ENCODE data around the gene TMUB2. TPM values are rescaled to one million over a fixed set of nuclear protein-coding genes. Genes with fewer than 3 reads are reported as not detected.

TMUB2 gene
- total and polyA plus RNA-seq, 2 of the 13 experiments (the other 11 are each of a cell fraction or from before 2014, with no cell fraction given) = 26.9 to 50.8 TPM

DNA sequence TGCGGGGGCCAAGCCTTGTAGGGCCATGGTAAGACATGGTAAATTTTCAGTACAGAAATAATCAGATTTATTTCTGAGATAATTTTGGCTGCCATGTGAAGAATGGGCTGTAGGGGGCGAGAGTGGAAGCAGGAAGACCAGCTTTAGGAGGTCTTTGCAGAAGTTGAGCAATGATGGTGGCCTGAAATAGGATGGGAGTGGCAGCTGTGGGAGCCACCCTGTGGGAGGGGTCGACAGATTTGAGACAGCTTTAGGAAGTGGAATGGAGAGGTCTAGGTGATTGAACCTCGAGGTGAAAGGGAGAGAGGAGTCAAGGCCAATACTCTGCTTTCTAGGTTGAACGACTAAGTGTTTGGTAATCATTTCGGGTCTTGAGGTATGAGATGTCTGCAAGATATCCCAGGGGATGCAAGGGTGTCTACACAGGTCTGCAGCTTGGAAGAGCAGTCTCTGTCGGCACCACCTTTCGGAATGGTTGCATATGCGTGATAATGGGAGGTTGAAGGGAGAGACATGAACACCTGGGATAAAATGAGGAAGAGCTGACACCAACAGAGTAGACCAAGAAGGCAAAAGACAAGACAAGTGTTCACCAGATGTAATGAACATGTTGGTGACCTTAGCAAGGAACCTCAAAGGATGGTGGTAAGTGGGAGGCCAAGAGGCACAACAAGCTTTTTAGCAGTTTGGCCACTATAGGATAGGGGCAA, 17.1 kb downstream of the TMUB2 start (continued):
- TF ChIP-seq, protein P1, sequence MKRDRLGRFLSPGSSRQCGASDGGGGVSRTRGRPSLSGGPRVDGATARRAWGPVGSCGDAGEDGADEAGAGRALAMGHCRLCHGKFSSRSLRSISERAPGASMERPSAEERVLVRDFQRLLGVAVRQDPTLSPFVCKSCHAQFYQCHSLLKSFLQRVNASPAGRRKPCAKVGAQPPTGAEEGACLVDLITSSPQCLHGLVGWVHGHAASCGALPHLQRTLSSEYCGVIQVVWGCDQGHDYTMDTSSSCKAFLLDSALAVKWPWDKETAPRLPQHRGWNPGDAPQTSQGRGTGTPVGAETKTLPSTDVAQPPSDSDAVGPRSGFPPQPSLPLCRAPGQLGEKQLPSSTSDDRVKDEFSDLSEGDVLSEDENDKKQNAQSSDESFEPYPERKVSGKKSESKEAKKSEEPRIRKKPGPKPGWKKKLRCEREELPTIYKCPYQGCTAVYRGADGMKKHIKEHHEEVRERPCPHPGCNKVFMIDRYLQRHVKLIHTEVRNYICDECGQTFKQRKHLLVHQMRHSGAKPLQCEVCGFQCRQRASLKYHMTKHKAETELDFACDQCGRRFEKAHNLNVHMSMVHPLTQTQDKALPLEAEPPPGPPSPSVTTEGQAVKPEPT (CRISPR knock-in tag; IDR thresholded peaks at IDR 0.05; ENCODE audit: low read depth) = no peak
- TF ChIP-seq, protein P2, sequence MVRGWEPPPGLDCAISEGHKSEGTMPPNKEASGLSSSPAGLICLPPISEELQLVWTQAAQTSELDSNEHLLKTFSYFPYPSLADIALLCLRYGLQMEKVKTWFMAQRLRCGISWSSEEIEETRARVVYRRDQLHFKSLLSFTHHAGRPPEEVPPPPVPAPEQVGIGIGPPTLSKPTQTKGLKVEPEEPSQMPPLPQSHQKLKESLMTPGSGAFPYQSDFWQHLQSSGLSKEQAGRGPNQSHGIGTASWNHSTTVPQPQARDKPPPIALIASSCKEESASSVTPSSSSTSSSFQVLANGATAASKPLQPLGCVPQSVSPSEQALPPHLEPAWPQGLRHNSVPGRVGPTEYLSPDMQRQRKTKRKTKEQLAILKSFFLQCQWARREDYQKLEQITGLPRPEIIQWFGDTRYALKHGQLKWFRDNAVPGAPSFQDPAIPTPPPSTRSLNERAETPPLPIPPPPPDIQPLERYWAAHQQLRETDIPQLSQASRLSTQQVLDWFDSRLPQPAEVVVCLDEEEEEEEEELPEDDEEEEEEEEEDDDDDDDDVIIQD (CRISPR knock-in tag; IDR thresholded peaks at IDR 0.05; ENCODE audit: low read depth) = no peak
- TF ChIP-seq ZFP1 (CRISPR knock-in tag; IDR thresholded peaks at IDR 0.05) (0 out of 2 replicates have a peak, but pooled peaks have one; percentile 41), TCF12 (IDR thresholded peaks at IDR 0.05) (no peak), TCF12 (CRISPR knock-in tag; IDR thresholded peaks at IDR 0.05) (no peak), ELF1 (CRISPR knock-in tag; IDR thresholded peaks at IDR 0.05) (peak; percentile 44; the same call in 1 of the 2 replicates), SNRNP70 (IDR thresholded peaks at IDR 0.05; ENCODE audit: low read depth, low read length) (no peak)

DNA sequence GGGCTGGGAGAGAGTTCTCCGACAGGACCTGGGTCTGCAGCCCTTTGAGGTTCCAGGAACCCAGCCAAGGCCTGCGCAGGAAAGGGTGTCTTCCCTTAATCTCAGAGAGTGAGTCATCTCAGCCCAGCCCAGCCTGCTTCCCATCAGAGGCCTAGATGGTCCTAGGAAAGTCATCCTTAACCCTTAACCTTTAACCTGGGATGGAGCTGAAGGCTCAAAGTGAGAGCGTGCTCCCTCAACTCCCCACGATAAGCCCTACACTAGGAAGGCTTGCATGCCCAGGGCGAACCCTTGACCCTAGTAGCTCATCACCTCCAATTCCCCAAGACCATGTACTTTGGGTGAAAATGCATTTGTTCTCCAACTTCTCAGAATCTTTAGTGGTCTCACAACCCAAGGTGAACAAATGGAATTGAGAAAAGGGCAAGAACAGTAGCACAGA, 17.7 kb downstream of the TMUB2 start:
- FAIRE-seq = peak; percentile 46
- no peak overlapping the region for H3K27ac ChIP-seq (ENCODE audit: extremely low read length, insufficient read depth, low read length)

More for the DNA sequence above, 17.7 kb downstream of the TMUB2 start:
- no TSS peak for BruUV-seq (replicated peaks)
- POLR2A ChIA-PET = interaction anchor here (0.6 to 0.9 kb wide), 2 partner anchors 15 to 19 kb away, joined by 3 to 8 read pairs; no protein-coding TSS in a partner anchor
- Histone ChIP-seq H3K36me3 (replicated peaks in 1 of 2; ENCODE audit: control insufficient read depth in 1 of 2, insufficient read depth in 2 of 2, low read length in 2 of 2) (peaks cover 12 to 22% of the 10 kb centered on the region in 2 experiments), H4K20me1 (ENCODE audit: insufficient read depth, low read length) (no peaks in the 10 kb centered on the region), H2AFZ (ENCODE audit: low read length) (no peak overlapping the region), H3K4me3 (replicated peaks in 1 of 3; ENCODE audit: insufficient read depth in 1 of 3, low read depth in 2 of 3, low read length in 3 of 3) (no peak overlapping the region), H3K9me3 (ENCODE audit: low read length) (no peaks in the 10 kb centered on the region), H3K4me1 (ENCODE audit: insufficient read depth, low read length) (peaks cover 27% of the 10 kb centered on the region), H3K9ac (ENCODE audit: insufficient read depth, low read depth, low read length) (no peak overlapping the region), H3K27me3 (ENCODE audit: control insufficient read depth in 1 of 2, insufficient read depth in 2 of 2, low read length in 2 of 2) (no peaks in the 10 kb centered on the region; a peak in 1 of 5 replicates), H3K79me2 (ENCODE audit: insufficient read depth, low read length) (no peaks in the 10 kb centered on the region), H3K4me2 (ENCODE audit: low read depth, low read length) (no peak overlapping the region)
- ATAC-seq (no peak), DNase-seq (ENCODE audit: low spot score) (no peak)
- in situ Hi-C loops (cut with HindIII; ENCODE audit: extremely low pct_ligation_motif_present, low pct_unique_long_range_greater_than_20kb) (no loop called here), intact Hi-C loops (cut with micrococcal nuclease; ENCODE audit: unreplicated experiment) (loop anchor here (5.0 kb wide), 1 partner anchor 123 kb away; no protein-coding TSS in a partner anchor)
- CTCF ChIA-PET (ENCODE audit: low intra/inter-chr PET ratio, low total read pairs) = interaction anchor here (1.3 to 1.9 kb wide), 2 partner anchors 13 to 146 kb away, joined by 5 to 13 read pairs; no protein-coding TSS in a partner anchor
- TF ChIP-seq, protein P3, sequence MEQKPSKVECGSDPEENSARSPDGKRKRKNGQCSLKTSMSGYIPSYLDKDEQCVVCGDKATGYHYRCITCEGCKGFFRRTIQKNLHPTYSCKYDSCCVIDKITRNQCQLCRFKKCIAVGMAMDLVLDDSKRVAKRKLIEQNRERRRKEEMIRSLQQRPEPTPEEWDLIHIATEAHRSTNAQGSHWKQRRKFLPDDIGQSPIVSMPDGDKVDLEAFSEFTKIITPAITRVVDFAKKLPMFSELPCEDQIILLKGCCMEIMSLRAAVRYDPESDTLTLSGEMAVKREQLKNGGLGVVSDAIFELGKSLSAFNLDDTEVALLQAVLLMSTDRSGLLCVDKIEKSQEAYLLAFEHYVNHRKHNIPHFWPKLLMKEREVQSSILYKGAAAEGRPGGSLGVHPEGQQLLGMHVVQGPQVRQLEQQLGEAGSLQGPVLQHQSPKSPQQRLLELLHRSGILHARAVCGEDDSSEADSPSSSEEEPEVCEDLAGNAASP (CRISPR knock-in tag; IDR thresholded peaks at IDR 0.05; ENCODE audit: borderline replicate concordance) = no peak
- TF ChIP-seq HNRNPK (IDR thresholded peaks at IDR 0.05; ENCODE audit: low read depth, low read length, poor library complexity, severe bottlenecking) (no peak), BRCA1 (CRISPR knock-in tag; IDR thresholded peaks at IDR 0.05) (no peak), NCOA2 (CRISPR knock-in tag; IDR thresholded peaks at IDR 0.05) (no peak), ZNF660 (CRISPR knock-in tag; IDR thresholded peaks at IDR 0.05; ENCODE audit: borderline replicate concordance, low read depth) (no peak), RELA (CRISPR knock-in tag; IDR thresholded peaks at IDR 0.05) (no peak), ZC3H13 (CRISPR knock-in tag; IDR thresholded peaks at IDR 0.05) (no peak)
- TF ChIP-seq, protein P4, sequence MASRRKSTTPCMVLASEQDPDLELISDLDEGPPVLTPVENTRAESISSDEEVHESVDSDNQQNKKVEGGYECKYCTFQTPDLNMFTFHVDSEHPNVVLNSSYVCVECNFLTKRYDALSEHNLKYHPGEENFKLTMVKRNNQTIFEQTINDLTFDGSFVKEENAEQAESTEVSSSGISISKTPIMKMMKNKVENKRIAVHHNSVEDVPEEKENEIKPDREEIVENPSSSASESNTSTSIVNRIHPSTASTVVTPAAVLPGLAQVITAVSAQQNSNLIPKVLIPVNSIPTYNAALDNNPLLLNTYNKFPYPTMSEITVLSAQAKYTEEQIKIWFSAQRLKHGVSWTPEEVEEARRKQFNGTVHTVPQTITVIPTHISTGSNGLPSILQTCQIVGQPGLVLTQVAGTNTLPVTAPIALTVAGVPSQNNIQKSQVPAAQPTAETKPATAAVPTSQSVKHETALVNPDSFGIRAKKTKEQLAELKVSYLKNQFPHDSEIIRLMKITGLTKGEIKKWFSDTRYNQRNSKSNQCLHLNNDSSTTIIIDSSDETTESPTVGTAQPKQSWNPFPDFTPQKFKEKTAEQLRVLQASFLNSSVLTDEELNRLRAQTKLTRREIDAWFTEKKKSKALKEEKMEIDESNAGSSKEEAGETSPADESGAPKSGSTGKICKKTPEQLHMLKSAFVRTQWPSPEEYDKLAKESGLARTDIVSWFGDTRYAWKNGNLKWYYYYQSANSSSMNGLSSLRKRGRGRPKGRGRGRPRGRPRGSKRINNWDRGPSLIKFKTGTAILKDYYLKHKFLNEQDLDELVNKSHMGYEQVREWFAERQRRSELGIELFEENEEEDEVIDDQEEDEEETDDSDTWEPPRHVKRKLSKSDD (CRISPR knock-in tag; IDR thresholded peaks at IDR 0.05; ENCODE audit: low read depth) = no peak
- 86% methylated on average over 4 of the region's 5 CpGs for WGBS (ENCODE audit: low lambda C conversion rate)

Data from HepG2 (cell line).